GM13976 (cell line): ENCODE data around the gene CEP43.

Experiments
- DNase-seq: peaks from one replicate; pipeline ENCODE4 v3.0.0; 2012; ENCODE audit warnings: low spot score
- in situ Hi-C: fragments of 300-500 bp; cut with MboI; formaldehyde crosslinking; loops from one replicate; pipeline ENCODE4 v1.12.0; 2022; ENCODE audit warnings: low sequenced_read_pairs, mixed read lengths, inconsistent platforms; ENCODE audit not compliant: unreplicated experiment
- TF ChIP-seq, protein P1 (sequence below): IDR thresholded peaks from 2 replicates; pipeline ENCODE4 v1.5.1; 2012; ENCODE audit warnings: borderline replicate concordance, mild to moderate bottlenecking; ENCODE audit not compliant: insufficient read depth; ENCODE audit errors: extremely low read depth, missing control alignments, control extremely low read depth

The CEP43 gene

DNA sequence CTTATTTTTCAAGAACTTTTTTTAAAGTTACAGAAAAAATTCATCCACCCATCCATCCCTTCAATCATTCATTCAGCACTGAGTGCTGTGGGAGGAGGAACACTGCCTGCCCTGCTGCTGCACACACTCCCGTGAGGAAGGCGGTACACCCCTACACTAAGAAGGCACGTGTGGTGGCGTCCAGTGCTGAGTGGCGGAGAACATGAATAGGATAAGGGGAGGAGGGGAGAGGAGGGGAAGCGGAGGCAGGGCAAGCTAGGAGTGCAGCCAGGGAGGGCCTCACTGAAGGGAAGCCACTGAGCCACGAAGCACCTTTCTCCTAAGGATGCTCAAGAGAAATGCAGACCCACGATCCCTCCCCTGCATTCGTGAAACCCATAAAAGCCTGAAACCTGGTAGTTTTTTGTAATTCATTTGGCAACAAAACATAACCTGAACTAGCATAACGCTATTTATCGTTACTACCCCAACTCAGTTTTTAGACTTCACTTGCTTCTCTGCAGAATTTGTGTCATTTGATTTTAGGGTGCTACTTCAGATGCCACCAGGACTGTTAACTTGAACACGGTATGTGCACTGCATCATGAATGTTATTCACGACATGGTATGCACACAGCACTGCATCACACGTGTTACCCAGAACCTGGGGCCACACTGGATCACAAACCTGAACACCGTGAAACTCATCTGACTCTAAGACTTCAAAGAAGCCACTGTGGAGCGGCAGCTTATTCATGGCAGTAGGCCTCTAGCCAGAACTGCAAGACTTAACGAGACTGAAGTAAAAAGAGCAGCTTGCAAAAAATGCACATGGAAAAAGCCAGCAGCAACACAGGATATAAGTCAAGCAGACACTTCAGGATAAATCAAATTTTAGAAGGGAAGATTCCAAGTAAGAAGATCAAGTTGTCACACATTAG is 46.4 kb upstream of the CEP43 start:
- no peak for DNase-seq
- in situ Hi-C loops = no loop called here
- TF ChIP-seq, protein P1, sequence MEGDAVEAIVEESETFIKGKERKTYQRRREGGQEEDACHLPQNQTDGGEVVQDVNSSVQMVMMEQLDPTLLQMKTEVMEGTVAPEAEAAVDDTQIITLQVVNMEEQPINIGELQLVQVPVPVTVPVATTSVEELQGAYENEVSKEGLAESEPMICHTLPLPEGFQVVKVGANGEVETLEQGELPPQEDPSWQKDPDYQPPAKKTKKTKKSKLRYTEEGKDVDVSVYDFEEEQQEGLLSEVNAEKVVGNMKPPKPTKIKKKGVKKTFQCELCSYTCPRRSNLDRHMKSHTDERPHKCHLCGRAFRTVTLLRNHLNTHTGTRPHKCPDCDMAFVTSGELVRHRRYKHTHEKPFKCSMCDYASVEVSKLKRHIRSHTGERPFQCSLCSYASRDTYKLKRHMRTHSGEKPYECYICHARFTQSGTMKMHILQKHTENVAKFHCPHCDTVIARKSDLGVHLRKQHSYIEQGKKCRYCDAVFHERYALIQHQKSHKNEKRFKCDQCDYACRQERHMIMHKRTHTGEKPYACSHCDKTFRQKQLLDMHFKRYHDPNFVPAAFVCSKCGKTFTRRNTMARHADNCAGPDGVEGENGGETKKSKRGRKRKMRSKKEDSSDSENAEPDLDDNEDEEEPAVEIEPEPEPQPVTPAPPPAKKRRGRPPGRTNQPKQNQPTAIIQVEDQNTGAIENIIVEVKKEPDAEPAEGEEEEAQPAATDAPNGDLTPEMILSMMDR = no peak

DNA sequence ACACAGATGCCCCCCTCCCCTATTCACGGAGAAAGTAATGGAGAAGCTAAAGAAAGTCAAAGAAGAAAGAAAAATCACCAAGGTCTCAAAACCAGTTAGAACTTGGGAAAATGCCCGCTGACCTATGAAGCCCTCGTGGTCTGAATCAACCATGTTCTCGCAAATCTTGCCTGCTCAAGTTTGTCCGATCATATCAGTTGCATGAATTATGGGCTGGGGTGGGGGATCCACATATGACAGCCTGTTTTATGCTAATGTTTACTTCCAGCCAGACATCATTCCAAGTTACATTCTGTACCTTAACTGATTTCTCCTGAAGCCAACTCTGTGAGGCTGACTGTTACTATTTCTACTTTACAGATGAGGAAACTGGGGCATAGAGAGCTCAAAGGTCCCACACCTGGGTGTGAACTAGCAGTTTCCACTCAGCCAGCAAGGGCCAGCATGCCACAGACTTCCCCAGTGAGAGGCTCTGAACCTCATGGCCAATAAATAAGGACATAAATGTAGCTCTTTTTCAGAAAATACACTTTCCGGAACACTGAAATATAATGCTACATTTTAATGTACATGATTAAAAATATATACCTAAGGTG is 45.0 kb upstream of the CEP43 start:
- TF ChIP-seq, protein P1 = no peak
- DNase-seq = no peak
- in situ Hi-C loops = no loop called here

- DNase-seq = peak; percentile 68
- TF ChIP-seq, protein P1 = no peak
- in situ Hi-C loops = no loop called here
Observed at GRCh38 chr6:166955121-166955864, 43.9 kb upstream of the CEP43 start.

DNA sequence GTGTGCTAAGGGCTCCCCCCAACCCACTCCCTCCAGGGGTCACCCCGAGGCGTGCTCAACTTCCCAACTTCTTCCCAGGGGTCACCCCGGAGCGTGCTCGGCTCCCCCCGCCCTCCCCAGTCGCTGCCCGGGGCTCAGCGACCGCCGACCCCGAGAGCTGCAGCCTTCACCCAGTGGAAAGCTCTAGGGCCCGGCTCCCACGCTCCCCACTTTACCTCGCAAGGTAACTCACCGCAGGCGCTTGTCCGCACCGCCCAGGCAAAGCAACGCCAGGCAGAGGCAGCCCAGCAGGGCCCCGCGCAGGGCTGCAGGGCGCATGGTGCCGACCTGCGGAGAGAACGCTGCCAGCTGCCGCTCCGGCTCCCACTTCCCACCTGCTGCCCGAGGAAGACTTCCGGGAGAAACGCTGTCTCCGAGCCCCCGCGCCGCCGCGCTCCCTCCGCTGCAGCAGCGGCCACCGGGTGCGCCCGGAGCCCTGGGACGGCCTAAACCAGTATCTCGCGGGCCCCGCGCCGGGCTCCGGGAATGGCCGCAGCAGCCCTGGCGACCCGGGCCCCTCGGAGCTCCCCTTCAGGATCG is 43.2 kb upstream of the CEP43 start:
- no peak for DNase-seq
- TF ChIP-seq, protein P1 = no peak
- in situ Hi-C loops = no loop called here

DNA sequence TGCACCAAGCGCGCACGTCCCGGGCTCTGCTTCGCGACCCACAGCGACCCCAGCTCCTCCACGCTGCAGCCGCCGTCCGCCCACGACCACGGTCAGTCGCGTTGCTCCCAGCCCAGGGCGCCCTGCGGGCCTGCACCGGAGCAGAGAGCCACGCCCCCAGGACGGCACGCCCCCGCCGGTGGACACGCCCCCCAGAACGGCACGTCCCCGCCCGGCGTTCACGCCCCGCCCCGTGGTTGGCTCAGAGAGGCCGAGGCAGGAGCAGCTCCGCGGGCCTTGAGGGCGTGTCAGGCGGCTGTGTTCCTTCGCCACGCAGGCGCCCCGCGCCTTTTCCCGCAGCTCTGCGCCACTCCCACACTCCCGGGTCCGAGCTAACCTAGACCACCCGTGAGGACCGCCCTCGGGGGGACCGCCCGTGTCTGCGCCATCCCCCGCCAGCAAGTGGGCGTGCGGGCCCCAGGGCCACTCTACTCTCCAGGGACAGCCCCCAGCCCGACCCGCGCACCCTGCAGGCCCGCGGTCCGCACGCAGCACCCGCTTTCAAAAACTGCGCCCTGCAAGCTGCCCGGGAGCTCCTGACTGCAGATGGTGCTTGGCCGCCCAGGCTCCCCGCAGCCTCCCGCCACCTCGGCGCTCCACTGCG is 42.6 kb upstream of the CEP43 start, which contains the start of gene RNASET2:
TSS of gene RNASET2 (minus strand) at position 107 of the 643 bp plus-strand sequence. CDS start 368 bp downstream, outside the sequence.
- peak; percentile 94 for DNase-seq
- TF ChIP-seq, protein P1 = no peak
- in situ Hi-C loops = no loop called here

- in situ Hi-C loops = no loop called here
- TF ChIP-seq, protein P1 = no peak
Observed at GRCh38 chr6:166957087-166957804, 42.0 kb upstream of the CEP43 start.

More at GRCh38 chr6:166957087-166957804, 42.0 kb upstream of the CEP43 start:
- peak; percentile 69 for DNase-seq
